Neural progenitor cell (in vitro differentiated cells): ENCODE data around the gene STRN3. TPM values are rescaled to one million over a fixed set of nuclear protein-coding genes. Genes with fewer than 3 reads are reported as not detected.
A peak's percentile ranks its signal among the peaks of the same experiment; 100 is the strongest.

Experiments used
- DNase-seq: peaks from one replicate; pipeline ENCODE4 v3.0.0-alpha.2; 2016; ENCODE audit warnings: low spot score
- H2AFZ ChIP-seq: fragments of 200-600 bp; sonication (generic); replicated peaks from 2 replicates; pipeline ENCODE4 v1.6.1; 2016; ENCODE audit warnings: antibody characterized with exemption
- H3F3A ChIP-seq: fragments of 200-600 bp; sonication (generic); 2 replicates; pipeline ENCODE4 v1.6.1; 2016; ENCODE audit warnings: antibody characterized with exemption, low read depth
- H3K27ac ChIP-seq: fragments of 200-600 bp; sonication (generic); 2 replicates; pipeline ENCODE4 v1.5.1; 2016; ENCODE audit warnings: mild to moderate bottlenecking
- H3K27me3 ChIP-seq: fragments of 200-600 bp; sonication (generic); 2 replicates; pipeline ENCODE4 v1.6.1; 2016; ENCODE audit warnings: mild to moderate bottlenecking, moderate library complexity
- H3K36me3 ChIP-seq: fragments of 200-600 bp; sonication (generic); 2 replicates; pipeline ENCODE4 v1.5.1; 2016
- H3K4me1 ChIP-seq: fragments of 200-600 bp; sonication (generic); 2 replicates; pipeline ENCODE4 v1.6.1; 2016; ENCODE audit warnings: mixed run types
- H3K4me2 ChIP-seq: fragments of 200-600 bp; sonication (generic); 2 replicates; pipeline ENCODE4 v1.6.1; 2016
- H3K4me3 ChIP-seq: fragments of 200-600 bp; sonication (generic); 2 replicates; pipeline ENCODE4 v1.5.1; 2016
- H3K79me2 ChIP-seq: fragments of 200-600 bp; sonication (generic); 2 replicates; pipeline ENCODE4 v1.6.1; 2016; ENCODE audit warnings: low read depth
- H3K9ac ChIP-seq: fragments of 200-600 bp; sonication (generic); 2 replicates; pipeline ENCODE4 v1.6.1; 2016
- H3K9me3 ChIP-seq: fragments of 200-600 bp; sonication (generic); 2 replicates; pipeline ENCODE4 v1.5.1; 2016; ENCODE audit warnings: low read depth
- H4K20me1 ChIP-seq: fragments of 200-600 bp; sonication (generic); 2 replicates; pipeline ENCODE4 v1.6.1; 2016; ENCODE audit warnings: low read depth
- H3K27ac Mint-ChIP-seq: 3 replicates; pipeline ENCODE4 v1.8.0; 2021; ENCODE audit warnings: mixed read lengths
- H3K27me3 Mint-ChIP-seq: 2 replicates; pipeline ENCODE4 v1.8.0; 2022; ENCODE audit warnings: low read depth, mild to moderate bottlenecking, inconsistent platforms, moderate library complexity, mixed read lengths; ENCODE audit not compliant: insufficient read depth
- H3K36me3 Mint-ChIP-seq: 3 replicates; pipeline ENCODE4 v1.8.0; 2021; ENCODE audit warnings: mixed read lengths
- H3K4me1 Mint-ChIP-seq: 3 replicates; pipeline ENCODE4 v1.8.0; 2021; ENCODE audit warnings: mixed read lengths
- H3K4me3 Mint-ChIP-seq: 3 replicates; pipeline ENCODE4 v1.8.0; 2021; ENCODE audit warnings: mild to moderate bottlenecking, moderate library complexity, mixed read lengths
- H3K9me3 Mint-ChIP-seq: 3 replicates; pipeline ENCODE4 v1.8.0; 2020; ENCODE audit warnings: mixed read lengths
- CTCF ChIP-seq: fragments of 200-600 bp; sonication (generic); IDR thresholded peaks from 2 replicates; pipeline ENCODE4 v1.5.1; 2017; ENCODE audit warnings: antibody characterized with exemption, mild to moderate bottlenecking
- EZH2 ChIP-seq: fragments of 200-600 bp; sonication (generic); IDR thresholded peaks from 2 replicates; pipeline ENCODE4 v1.6.1; 2017; ENCODE audit warnings: antibody characterized with exemption, mild to moderate bottlenecking, moderate library complexity
- EZH2phosphoT487 ChIP-seq: fragments of 200-600 bp; sonication (generic); IDR thresholded peaks from 2 replicates; pipeline ENCODE4 v1.6.1; 2017; ENCODE audit warnings: antibody characterized with exemption
- total RNA-seq: library from RNA; depleted of rRNA; stranded (reverse); fragments of >200 nt; gene quantifications from 2 replicates; pipeline ENCODE4 v1.2.3, GENCODE V29; 2015; ENCODE audit warnings: low replicate concordance

The STRN3 gene
- total RNA-seq, 1 donor from 2014 or later = 104 TPM

GRCh38 chr14:31027847-31028246 lies 1.7 kb upstream of the STRN3 start:
- H3F3A ChIP-seq = peaks cover 17% of the 10 kb centered on the region
- DNase-seq = no peak
- peak overlapping the region; percentile 100 for H3K4me3 ChIP-seq
- H4K20me1 ChIP-seq = peaks cover 25% of the 10 kb centered on the region
- H3K4me2 ChIP-seq = peak overlapping the region; percentile 98
- peaks cover under 1% of the 10 kb centered on the region for H3K36me3 Mint-ChIP-seq
- peak overlapping the region; percentile 87 for H3K27ac ChIP-seq
- no peak for TF ChIP-seq CTCF
- no peak for TF ChIP-seq EZH2
- TF ChIP-seq EZH2phosphoT487 = no peak
- no peak overlapping the region for H3K4me3 Mint-ChIP-seq
- H3K4me1 Mint-ChIP-seq = peaks cover 21% of the 10 kb centered on the region
- peaks cover 5% of the 10 kb centered on the region for H3K27me3 Mint-ChIP-seq
- H3K27ac Mint-ChIP-seq = no peak overlapping the region
- no peaks in the 10 kb centered on the region for H3K9me3 ChIP-seq
- H3K27me3 ChIP-seq = no peaks in the 10 kb centered on the region
- H3K9me3 Mint-ChIP-seq = no peaks in the 10 kb centered on the region
- peaks cover 26% of the 10 kb centered on the region for H3K4me1 ChIP-seq
- no peaks in the 10 kb centered on the region for H3K36me3 ChIP-seq
- no peak overlapping the region for H2AFZ ChIP-seq
- no peak overlapping the region for H3K9ac ChIP-seq
- H3K79me2 ChIP-seq = peaks cover 82% of the 10 kb centered on the region

- TF ChIP-seq EZH2phosphoT487 = no peak
- TF ChIP-seq EZH2 = no peak
- no peak for TF ChIP-seq CTCF
- Histone ChIP-seq H3K4me2 (peak overlapping the region; percentile 98), H2AFZ (peak overlapping the region; percentile 35), H3K4me1 (peaks cover 26% of the 10 kb centered on the region), H4K20me1 (peaks cover 32% of the 10 kb centered on the region), H3K36me3 (peaks cover 6% of the 10 kb centered on the region), H3F3A (peaks cover 17% of the 10 kb centered on the region), H3K9ac (peak overlapping the region; percentile 98), H3K27me3 (no peaks in the 10 kb centered on the region), H3K27ac (peak overlapping the region; percentile 87), H3K79me2 (peaks cover 87% of the 10 kb centered on the region), H3K9me3 (no peaks in the 10 kb centered on the region), H3K4me3 (peak overlapping the region; percentile 100)
- H3K27ac Mint-ChIP-seq = peak overlapping the region; percentile 96
- H3K9me3 Mint-ChIP-seq = no peaks in the 10 kb centered on the region
- DNase-seq = peak; percentile 97
- peaks cover 21% of the 10 kb centered on the region for H3K4me1 Mint-ChIP-seq
- peaks cover 6% of the 10 kb centered on the region for H3K36me3 Mint-ChIP-seq
- H3K27me3 Mint-ChIP-seq = peaks cover 5% of the 10 kb centered on the region
- peak overlapping the region; percentile 97 for H3K4me3 Mint-ChIP-seq
Observed at GRCh38 chr14:31026450-31027235, 464 bp upstream of the STRN3 start.

GRCh38 chr14:31025367-31026076 lies 657 bp downstream of the STRN3 start, which contains the start of gene AP4S1:
Gene AP4S1, plus strand, starts transcription at chr14:31025649. Its CDS starts 40,548 bp downstream, at chr14:31066197.
- Histone ChIP-seq H3K36me3 (peaks cover 6% of the 10 kb centered on the region), H3F3A (peaks cover 17% of the 10 kb centered on the region), H3K4me2 (peak within 1 kb of the TSS; percentile 98), H3K27ac (peak within 1 kb of the TSS; percentile 87), H3K9me3 (no peaks in the 10 kb centered on the region), H2AFZ (peak within 1 kb of the TSS; percentile 88), H3K27me3 (no peaks in the 10 kb centered on the region), H3K4me1 (peaks cover 26% of the 10 kb centered on the region), H3K4me3 (peak within 1 kb of the TSS; percentile 100), H3K9ac (peak within 1 kb of the TSS; percentile 98), H4K20me1 (peaks cover 43% of the 10 kb centered on the region), H3K79me2 (peaks cover 88% of the 10 kb centered on the region)
- Mint-ChIP-seq H3K4me1 (peaks cover 21% of the 10 kb centered on the region), H3K27me3 (peaks cover 5% of the 10 kb centered on the region), H3K4me3 (peak within 1 kb of the TSS; percentile 97), H3K9me3 (peaks cover 6% of the 10 kb centered on the region), H3K27ac (peak within 1 kb of the TSS; percentile 96), H3K36me3 (peaks cover 14% of the 10 kb centered on the region)
- peak; percentile 69 for DNase-seq
- TF ChIP-seq EZH2phosphoT487 (no peak), CTCF (no peak), EZH2 (no peak)
